ENCODE data around the gene TCERG1.

Gene TCERG1

DNA sequence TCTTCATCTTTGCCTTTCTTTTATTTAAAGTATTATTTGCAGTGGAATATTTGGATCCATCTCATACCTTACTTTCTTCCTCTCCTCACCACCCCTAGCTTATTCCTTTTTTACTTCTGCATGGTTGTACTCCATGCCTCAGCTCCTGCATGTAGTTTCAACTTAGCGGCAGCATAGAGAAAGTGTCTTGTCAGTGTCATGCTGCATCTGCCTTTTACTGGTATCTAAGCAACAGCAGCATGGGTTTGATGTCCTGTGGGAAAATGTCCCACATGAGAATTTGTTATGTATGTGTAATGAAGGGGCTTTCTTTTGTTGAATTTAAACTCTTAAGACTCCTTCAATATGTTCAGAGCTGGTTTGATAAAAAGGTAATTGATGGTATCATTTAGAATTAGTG, 20.6 kb downstream of the TCERG1 start:
- TF ChIP-seq, protein P1, sequence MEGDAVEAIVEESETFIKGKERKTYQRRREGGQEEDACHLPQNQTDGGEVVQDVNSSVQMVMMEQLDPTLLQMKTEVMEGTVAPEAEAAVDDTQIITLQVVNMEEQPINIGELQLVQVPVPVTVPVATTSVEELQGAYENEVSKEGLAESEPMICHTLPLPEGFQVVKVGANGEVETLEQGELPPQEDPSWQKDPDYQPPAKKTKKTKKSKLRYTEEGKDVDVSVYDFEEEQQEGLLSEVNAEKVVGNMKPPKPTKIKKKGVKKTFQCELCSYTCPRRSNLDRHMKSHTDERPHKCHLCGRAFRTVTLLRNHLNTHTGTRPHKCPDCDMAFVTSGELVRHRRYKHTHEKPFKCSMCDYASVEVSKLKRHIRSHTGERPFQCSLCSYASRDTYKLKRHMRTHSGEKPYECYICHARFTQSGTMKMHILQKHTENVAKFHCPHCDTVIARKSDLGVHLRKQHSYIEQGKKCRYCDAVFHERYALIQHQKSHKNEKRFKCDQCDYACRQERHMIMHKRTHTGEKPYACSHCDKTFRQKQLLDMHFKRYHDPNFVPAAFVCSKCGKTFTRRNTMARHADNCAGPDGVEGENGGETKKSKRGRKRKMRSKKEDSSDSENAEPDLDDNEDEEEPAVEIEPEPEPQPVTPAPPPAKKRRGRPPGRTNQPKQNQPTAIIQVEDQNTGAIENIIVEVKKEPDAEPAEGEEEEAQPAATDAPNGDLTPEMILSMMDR (IDR thresholded peaks at IDR 0.05; ENCODE audit: borderline replicate concordance, insufficient read depth, low read depth, low read length) = no peak
- no peak overlapping the region for H3K4me3 ChIP-seq (ENCODE audit: low read depth, low read length)

DNA sequence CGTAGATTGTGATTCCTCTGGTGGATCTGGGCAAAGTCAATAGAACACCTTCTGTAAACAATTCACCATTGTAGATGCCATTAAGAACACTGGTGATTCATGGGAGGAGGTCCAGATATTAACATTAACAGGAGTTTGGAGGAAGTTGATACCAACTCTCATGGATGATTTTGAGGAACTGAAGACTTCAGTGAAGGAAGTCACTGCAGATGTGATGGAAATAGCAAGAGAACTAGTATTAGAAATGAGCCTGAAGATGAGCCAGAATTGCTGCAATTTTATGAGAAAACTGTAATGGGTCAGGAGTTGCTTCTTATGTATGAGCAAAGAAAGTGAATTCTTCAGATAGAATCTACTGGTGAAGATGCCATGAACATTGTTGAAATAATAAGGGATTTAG, 26.9 kb downstream of the TCERG1 start:
- TF ChIP-seq, protein P1 (IDR thresholded peaks at IDR 0.05; ENCODE audit: borderline replicate concordance, insufficient read depth, low read depth, low read length) = no peak

GRCh38 chr5:146475190-146475780, 28.2 kb downstream of the TCERG1 start:
- H3K4me3 ChIP-seq (ENCODE audit: low read depth, low read length) = no peak overlapping the region
- TF ChIP-seq, protein P1 (IDR thresholded peaks at IDR 0.05; ENCODE audit: borderline replicate concordance, insufficient read depth, low read depth, low read length) = peak; percentile 32; the same call in 1 of the 2 replicates

More for the DNA sequence above, 26.9 kb downstream of the TCERG1 start:
- H3K4me3 ChIP-seq (ENCODE audit: low read depth, low read length) = no peak overlapping the region

- no peak overlapping the region for H3K4me3 ChIP-seq (ENCODE audit: low read depth, low read length)
- TF ChIP-seq, protein P1 (IDR thresholded peaks at IDR 0.05; ENCODE audit: borderline replicate concordance, insufficient read depth, low read depth, low read length) = no peak
Measured at GRCh38 chr5:146475906-146476305, 28.8 kb downstream of the TCERG1 start.

- TF ChIP-seq, protein P1 (IDR thresholded peaks at IDR 0.05; ENCODE audit: borderline replicate concordance, insufficient read depth, low read depth, low read length) = no peak
Measured at GRCh38 chr5:146482775-146483174, 35.6 kb downstream of the TCERG1 start.

DNA sequence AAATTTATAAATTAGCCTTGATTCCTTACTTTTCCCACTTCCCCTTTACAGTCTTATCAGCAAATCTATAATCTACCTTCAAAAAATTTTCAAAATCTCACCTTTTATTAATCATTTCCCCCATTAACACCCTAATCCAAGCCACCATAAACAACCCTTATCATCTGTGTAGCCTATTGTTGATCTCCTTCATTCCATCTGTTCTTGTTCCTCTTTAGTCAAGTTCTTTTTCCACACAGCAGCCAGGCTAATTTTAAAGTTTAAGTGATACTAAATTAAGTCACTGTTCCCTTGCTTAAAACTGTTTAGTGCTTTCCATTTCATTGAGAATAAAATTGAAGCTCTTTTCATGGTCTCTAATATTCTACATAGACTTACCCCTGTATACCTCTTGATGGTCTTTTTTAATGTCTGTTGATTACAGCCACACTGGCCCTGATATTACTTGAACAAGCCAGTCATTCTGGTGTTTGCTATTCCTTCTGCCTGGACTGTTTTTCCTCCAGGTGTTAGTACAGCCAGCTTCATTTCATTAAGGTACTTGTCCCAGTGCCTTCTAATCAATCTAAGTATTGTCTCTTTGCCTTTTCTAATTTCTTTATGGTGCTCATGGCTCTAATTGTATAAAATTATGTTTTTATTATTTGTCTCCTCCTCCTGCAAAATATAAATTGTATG, 37.7 kb downstream of the TCERG1 start:
- H3K4me3 ChIP-seq (ENCODE audit: low read depth, low read length) = no peak overlapping the region
- TF ChIP-seq, protein P1 (IDR thresholded peaks at IDR 0.05; ENCODE audit: borderline replicate concordance, insufficient read depth, low read depth, low read length) = no peak

More at GRCh38 chr5:146482775-146483174, 35.6 kb downstream of the TCERG1 start:
- no peak overlapping the region for H3K4me3 ChIP-seq (ENCODE audit: low read depth, low read length)

Data from GM12875 (cell line).